GM10248 (cell line): Measurements from ENCODE around the gene MCF2L.

ENCODE experiments used
- CTCF ChIA-PET: fragments of 300-600 bp; sonication (Branson Sonifier 250); formaldehyde crosslinking; extraction: SDS; loops from one replicate; lab custom pipeline; 2021; ENCODE audit warnings: antibody characterized with exemption; lab: Yijun Ruan, JAX
- POLR2A ChIA-PET: fragments of 350-650 bp; sonication (Branson Sonifier 250); formaldehyde crosslinking; extraction: SDS; loops from one replicate; lab custom pipeline; 2020; ENCODE audit warnings: antibody characterized with exemption; lab: Yijun Ruan, JAX
- DNase-seq: peaks from one replicate; pipeline ENCODE4 v3.0.0; 2012; ENCODE audit errors: extremely low spot score
- CTCF ChIP-seq: IDR thresholded peaks from 2 replicates; pipeline ENCODE4 v1.5.1; 2012; ENCODE audit warnings: mild to moderate bottlenecking, low read depth; ENCODE audit errors: extremely low read depth, missing control alignments, control extremely low read depth

The MCF2L gene

DNA sequence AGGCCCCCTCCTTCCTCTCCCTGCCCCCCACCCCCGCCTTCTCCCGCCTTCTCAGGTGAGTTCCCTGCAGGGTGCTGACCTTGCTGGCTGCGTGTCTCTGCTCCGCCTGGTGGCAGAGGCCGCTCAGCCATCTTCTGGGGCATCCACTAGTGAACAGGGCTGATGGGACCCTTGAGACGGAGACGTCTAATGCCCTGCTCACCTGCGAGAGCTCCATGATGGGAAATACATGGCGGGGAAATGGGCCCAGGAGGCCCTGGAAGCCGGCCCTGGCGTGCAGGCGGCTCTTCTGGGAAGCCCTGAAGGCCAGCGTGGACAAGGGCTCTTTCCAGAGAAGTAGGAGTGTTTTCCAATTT lies 121.4 kb downstream of the MCF2L start:
- DNase-seq: no peak
- TF ChIP-seq CTCF: no peak
- CTCF ChIA-PET: no interaction called here
- POLR2A ChIA-PET: no interaction called here

GRCh38 chr13:113090806-113091205 lies 121.8 kb downstream of the MCF2L start:
- no peak for TF ChIP-seq CTCF
- CTCF ChIA-PET: no interaction called here
- POLR2A ChIA-PET: no interaction called here
- no peak for DNase-seq

DNA sequence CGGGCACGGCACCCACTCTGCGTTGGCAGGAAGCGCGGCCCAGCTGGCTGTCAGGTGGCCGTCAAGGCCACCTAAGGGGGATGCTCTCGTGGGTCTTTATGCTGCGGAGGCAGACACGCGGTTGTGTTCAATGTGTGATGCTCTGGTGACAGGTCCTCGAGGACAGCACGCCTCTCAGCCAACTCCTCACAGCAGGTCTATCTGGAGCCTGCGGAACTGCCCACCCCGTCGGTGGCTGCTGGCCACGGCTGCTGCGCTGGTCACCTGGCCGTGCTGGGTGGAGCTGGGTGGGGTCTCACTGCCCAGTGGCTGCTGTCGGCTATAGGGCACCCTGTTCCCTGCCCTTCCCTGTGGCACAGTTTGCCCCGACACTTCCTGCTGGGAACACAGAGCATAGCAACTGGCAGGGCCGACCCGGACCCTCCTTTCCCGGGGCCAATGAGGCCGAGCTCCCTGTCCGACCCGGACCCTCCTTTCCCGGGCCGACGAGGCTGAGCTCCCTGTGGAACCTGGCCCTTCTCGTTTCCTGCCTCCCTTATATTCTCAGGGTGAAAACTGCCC lies 122.3 kb downstream of the MCF2L start:
- no peak for TF ChIP-seq CTCF
- ChIA-PET POLR2A (no interaction called here), CTCF (no interaction called here)
- no peak for DNase-seq

- DNase-seq: no peak
- ChIA-PET CTCF (no interaction called here), POLR2A (no interaction called here)
- no peak for TF ChIP-seq CTCF
These were observed 123.1 kb downstream of the MCF2L start for GRCh38 chr13:113091891-113092775.

GRCh38 chr13:113092776-113093579 lies 124.0 kb downstream of the MCF2L start:
- ChIA-PET CTCF (no interaction called here), POLR2A (no interaction called here)
- TF ChIP-seq CTCF: no peak
- DNase-seq: no peak

DNA sequence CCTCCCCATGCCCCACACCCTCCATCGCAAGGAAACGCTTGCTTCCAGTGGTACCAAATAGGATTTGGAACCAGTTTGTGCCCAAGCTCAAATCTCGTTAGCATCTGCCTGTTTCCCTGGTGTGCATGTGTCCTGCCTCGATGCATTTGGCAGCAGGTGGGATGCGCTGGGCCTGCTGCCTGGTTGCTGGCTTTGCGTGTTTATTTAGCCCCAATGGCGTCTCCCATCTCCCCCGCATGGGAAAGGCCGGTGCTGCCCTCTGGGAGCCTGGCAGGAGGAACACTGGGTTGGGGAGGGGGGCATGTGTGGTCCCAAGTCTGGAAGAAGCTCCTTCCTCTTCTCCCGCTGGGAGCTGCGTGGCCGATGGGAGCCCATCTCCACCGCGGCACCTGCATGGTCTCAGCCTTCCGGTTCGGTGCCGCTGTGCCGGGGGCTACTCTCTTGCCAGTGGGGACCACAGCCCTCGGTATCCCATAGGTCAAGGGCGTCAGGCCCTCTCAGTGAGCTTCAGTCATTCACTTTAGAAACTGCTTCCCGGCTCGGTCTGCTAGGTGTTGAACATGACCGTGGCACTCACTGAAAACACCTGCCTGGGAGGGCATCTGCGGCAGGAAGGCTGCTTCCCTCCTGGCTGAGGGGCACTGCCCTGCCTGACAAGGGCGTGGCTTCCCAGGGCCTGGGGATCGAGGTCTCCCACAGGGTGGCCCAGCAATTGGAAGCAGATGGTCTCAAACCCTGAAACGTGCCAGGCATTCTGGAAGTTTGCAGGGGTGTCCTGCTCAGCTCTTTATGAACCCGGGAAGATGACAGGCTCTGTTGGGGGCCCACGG lies 124.8 kb downstream of the MCF2L start:
- TF ChIP-seq CTCF: no peak
- POLR2A ChIA-PET: no interaction called here
- DNase-seq: no peak
- CTCF ChIA-PET: interaction anchor here (1.0 kb wide), 1 partner anchor 11 kb away, joined by 3 read pairs; no protein-coding TSS in a partner anchor
